Heart left ventricle (tissue), 13 donors: ENCODE results near the gene RBMS1.

Source experiments
- POLR2A ChIP-seq, 2 donors: fragments of 450-650 bp; IDR thresholded peaks; one replicate each; pipeline ENCODE4 v1.6.1; 2017; ENCODE audit warnings: antibody characterized with exemption in 2 of 2, mild to moderate bottlenecking in 2 of 2, moderate library complexity in 2 of 2
- TF ChIP-seq, protein P1 (sequence below), 12 donors: fragments of 200-600 bp; sonication (generic) in 4 of 12; IDR thresholded peaks; one replicate each; pipeline versions ENCODE4 v1.5.0 to v1.8.0; 2018 to 2022; ENCODE audit warnings: antibody characterized with exemption in 12 of 12, mild to moderate bottlenecking in 5 of 12
- donor health status: ischemic (EF 13 %, LVEDD 7.1; RV severe dilation, severe dysfunction).
- donor health status: DM: no; HTN: yes; CAD: no.
- donor health status: DM: no; HTN: no; CAD: no.
- donor health status: ischemic (EF 25% LVEDD 6.9; RV normal size, moderate dysfunction).
- donor health status: ischemic (EF 25% LVEDD 5.7; RV mildly dilated, moderate dysfunction).
- donor health status: ischemic (EF 35%, LVEDD 5.7; RV mildly dilated, moderate dysfunction).
- donor health status: nonischemic (EF 11% LVEDD 7.7; RV severe dilation, severe dysfunction).
- donor health status: DM: yes; HTN: yes; CAD: no.
- donor health status: PGD.
- donor health status: ischemic (EF 29% LVEDD 5.4; RV normal size, mild dysfunction).
- donor health status: nonischemic (EF 23%, LVEDD 6.1; RV moderate dilation, normal function).

GRCh38 chr2:160484859-160485520 lies 8.6 kb downstream of the RBMS1 start:
- TF ChIP-seq, protein P1, sequence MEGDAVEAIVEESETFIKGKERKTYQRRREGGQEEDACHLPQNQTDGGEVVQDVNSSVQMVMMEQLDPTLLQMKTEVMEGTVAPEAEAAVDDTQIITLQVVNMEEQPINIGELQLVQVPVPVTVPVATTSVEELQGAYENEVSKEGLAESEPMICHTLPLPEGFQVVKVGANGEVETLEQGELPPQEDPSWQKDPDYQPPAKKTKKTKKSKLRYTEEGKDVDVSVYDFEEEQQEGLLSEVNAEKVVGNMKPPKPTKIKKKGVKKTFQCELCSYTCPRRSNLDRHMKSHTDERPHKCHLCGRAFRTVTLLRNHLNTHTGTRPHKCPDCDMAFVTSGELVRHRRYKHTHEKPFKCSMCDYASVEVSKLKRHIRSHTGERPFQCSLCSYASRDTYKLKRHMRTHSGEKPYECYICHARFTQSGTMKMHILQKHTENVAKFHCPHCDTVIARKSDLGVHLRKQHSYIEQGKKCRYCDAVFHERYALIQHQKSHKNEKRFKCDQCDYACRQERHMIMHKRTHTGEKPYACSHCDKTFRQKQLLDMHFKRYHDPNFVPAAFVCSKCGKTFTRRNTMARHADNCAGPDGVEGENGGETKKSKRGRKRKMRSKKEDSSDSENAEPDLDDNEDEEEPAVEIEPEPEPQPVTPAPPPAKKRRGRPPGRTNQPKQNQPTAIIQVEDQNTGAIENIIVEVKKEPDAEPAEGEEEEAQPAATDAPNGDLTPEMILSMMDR (IDR thresholded peaks at IDR 0.05) = no peak
- no peak for TF ChIP-seq POLR2A (IDR thresholded peaks at IDR 0.05)
